HEK293T (cell line): ENCODE results near the gene TTLL11.
A peak's percentile ranks its signal among the peaks of the same experiment; 100 is the strongest.

ENCODE experiments used
- CTCF ChIA-PET: fragments of 350-600 bp; formaldehyde crosslinking; extraction: SDS; loops from one replicate; lab custom pipeline; 2021; ENCODE audit warnings: antibody characterized with exemption, inconsistent platforms; lab: Yijun Ruan, JAX
- POLR2A ChIA-PET: fragments of 350-600 bp; formaldehyde crosslinking; extraction: SDS; loops from one replicate; lab custom pipeline; 2020; ENCODE audit warnings: antibody characterized with exemption, inconsistent platforms; lab: Yijun Ruan, JAX
- DNase-seq: peaks from one replicate; pipeline ENCODE4 v3.0.0; 2012; ENCODE audit warnings: mixed read lengths; ENCODE audit errors: extremely low spot score
- ARNT ChIP-seq: fragments of 450-650 bp; IDR thresholded peaks from 2 replicates; pipeline ENCODE4 v1.6.1; 2017; ENCODE audit warnings: mild to moderate bottlenecking
- BHLHE40 ChIP-seq: fragments of 450-650 bp; IDR thresholded peaks from 2 replicates; pipeline ENCODE4 v1.6.1; 2016; ENCODE audit warnings: mild to moderate bottlenecking, moderate library complexity, borderline replicate concordance
- CTBP1 ChIP-seq: fragments of 450-650 bp; IDR thresholded peaks from 2 replicates; pipeline ENCODE4 v1.6.1; 2016; ENCODE audit warnings: borderline replicate concordance
- ELF4 ChIP-seq: fragments of 450-650 bp; IDR thresholded peaks from 2 replicates; pipeline ENCODE4 v1.6.1; 2017; ENCODE audit warnings: antibody characterized with exemption
- FOXA1 ChIP-seq: fragments of 450-650 bp; IDR thresholded peaks from 2 replicates; pipeline ENCODE4 v1.6.1; 2016; ENCODE audit warnings: mild to moderate bottlenecking
- FOXK2 ChIP-seq: fragments of 450-650 bp; IDR thresholded peaks from 2 replicates; pipeline ENCODE4 v1.6.1; 2016; ENCODE audit warnings: mild to moderate bottlenecking
- FOXM1 ChIP-seq: fragments of 450-650 bp; IDR thresholded peaks from 2 replicates; pipeline ENCODE4 v1.6.1; 2017; ENCODE audit warnings: mild to moderate bottlenecking, borderline replicate concordance
- HDGF ChIP-seq: fragments of 450-650 bp; IDR thresholded peaks from 2 replicates; pipeline ENCODE4 v1.6.1; 2017; ENCODE audit warnings: antibody characterized with exemption, borderline replicate concordance
- L3MBTL2 ChIP-seq: fragments of 450-650 bp; conservative IDR thresholded peaks from 2 replicates; pipeline ENCODE4 v1.6.1; 2016; ENCODE audit warnings: mild to moderate bottlenecking
- LEF1 ChIP-seq: fragments of 450-650 bp; IDR thresholded peaks from 2 replicates; pipeline ENCODE4 v1.6.1; 2017; ENCODE audit warnings: mild to moderate bottlenecking, borderline replicate concordance
- NFRKB ChIP-seq: fragments of 450-650 bp; IDR thresholded peaks from 2 replicates; pipeline ENCODE4 v1.6.1; 2016; ENCODE audit warnings: mild to moderate bottlenecking, moderate library complexity
- SP1 ChIP-seq: fragments of 450-650 bp; IDR thresholded peaks from 2 replicates; pipeline ENCODE4 v1.6.1; 2017
- SUZ12 ChIP-seq: fragments of 450-650 bp; IDR thresholded peaks from 2 replicates; pipeline ENCODE4 v1.6.1; 2016; ENCODE audit warnings: mild to moderate bottlenecking
- TARDBP ChIP-seq: fragments of 450-650 bp; IDR thresholded peaks from 2 replicates; pipeline ENCODE4 v1.6.1; 2016
- ZNF384 ChIP-seq: fragments of 450-650 bp; IDR thresholded peaks from 2 replicates; pipeline ENCODE4 v1.6.1; 2016
- TF ChIP-seq, protein P1 (sequence below): fragments of 450-650 bp; IDR thresholded peaks from 2 replicates; pipeline ENCODE4 v1.6.1; 2016

The TTLL11 gene

GRCh38 chr9:122059955-122060324 is 33.2 kb downstream of the TTLL11 start:
- POLR2A ChIA-PET, result no interaction called here
- DNase-seq, result no peak
- CTCF ChIA-PET, result no interaction called here

GRCh38 chr9:122059214-122059954 is 33.7 kb downstream of the TTLL11 start:
- CTCF ChIA-PET, result no interaction called here
- TF ChIP-seq L3MBTL2, result no peak
- TF ChIP-seq BHLHE40, result no peak
- POLR2A ChIA-PET, result no interaction called here
- DNase-seq, result no peak

More at GRCh38 chr9:122059955-122060324, 33.2 kb downstream of the TTLL11 start:
- TF ChIP-seq ELF4, result no peak
- TF ChIP-seq L3MBTL2, result no peak
- TF ChIP-seq ZNF384, result no peak

DNA sequence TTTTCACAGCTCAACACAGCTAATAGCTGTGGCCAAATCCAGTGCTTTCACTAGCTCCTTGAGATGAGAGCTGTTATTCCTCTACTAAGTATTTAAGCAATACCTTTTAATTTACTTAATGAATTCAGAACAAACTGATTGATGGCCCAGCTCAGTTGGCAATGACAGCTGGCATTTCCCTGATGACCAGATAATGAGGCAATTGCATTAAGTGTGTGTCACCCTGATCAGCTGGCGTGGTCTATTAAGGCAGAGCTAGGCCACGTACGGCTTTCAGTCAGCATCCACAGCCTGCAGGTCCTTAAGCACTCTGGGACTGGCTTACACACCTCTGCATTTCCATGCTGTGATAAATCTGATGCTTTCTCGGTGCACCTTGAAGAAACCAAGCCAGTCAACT is 34.4 kb downstream of the TTLL11 start:
- ChIA-PET CTCF (no interaction called here), POLR2A (no interaction called here)
- no peak for DNase-seq
- TF ChIP-seq L3MBTL2 (no peak), SP1 (no peak), NFRKB (no peak), ELF4 (no peak), LEF1 (no peak), FOXK2 (no peak), ZNF384 (no peak), FOXA1 (no peak), SUZ12 (no peak), HDGF (no peak), FOXM1 (no peak), BHLHE40 (no peak)
- TF ChIP-seq, protein P1, sequence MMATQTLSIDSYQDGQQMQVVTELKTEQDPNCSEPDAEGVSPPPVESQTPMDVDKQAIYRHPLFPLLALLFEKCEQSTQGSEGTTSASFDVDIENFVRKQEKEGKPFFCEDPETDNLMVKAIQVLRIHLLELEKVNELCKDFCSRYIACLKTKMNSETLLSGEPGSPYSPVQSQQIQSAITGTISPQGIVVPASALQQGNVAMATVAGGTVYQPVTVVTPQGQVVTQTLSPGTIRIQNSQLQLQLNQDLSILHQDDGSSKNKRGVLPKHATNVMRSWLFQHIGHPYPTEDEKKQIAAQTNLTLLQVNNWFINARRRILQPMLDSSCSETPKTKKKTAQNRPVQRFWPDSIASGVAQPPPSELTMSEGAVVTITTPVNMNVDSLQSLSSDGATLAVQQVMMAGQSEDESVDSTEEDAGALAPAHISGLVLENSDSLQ, result no peak

GRCh38 chr9:122058051-122058450 is 35.1 kb downstream of the TTLL11 start:
- TF ChIP-seq, protein P1, result no peak
- TF ChIP-seq FOXK2, result no peak
- TF ChIP-seq LEF1, result no peak
- TF ChIP-seq ELF4, result no peak
- TF ChIP-seq SUZ12, result no peak
- no peak for TF ChIP-seq TARDBP
- TF ChIP-seq NFRKB, result no peak
- no peak for TF ChIP-seq FOXM1
- ChIA-PET CTCF (no interaction called here), POLR2A (no interaction called here)
- no peak for DNase-seq

- CTCF ChIA-PET, result interaction anchor here (0.6 kb wide), 1 partner anchor 89 kb away, joined by 5 read pairs; no protein-coding TSS in a partner anchor
These were observed 35.9 kb downstream of the TTLL11 start for GRCh38 chr9:122057211-122057610.

DNA sequence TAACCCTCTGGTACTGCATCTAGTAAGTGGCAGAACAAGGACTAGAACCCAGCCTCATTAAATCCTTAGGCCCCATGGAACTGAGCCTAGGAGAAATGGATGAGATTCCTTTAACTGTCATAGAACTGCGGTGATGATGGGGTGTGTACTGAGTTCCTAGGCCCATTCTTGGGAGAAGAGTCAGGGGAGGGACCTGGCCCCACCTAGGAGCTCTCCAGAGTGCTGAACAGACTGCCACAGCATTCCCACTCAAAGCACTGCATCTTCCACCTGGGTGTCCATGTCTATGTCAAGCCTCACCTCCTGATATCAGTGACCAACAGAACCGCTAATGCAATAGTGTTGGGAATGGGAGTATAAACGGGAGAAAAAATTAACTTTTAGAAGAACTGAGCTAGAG is 36.6 kb downstream of the TTLL11 start:
- DNase-seq, result peak; percentile 37
- ChIA-PET POLR2A (no interaction called here), CTCF (interaction anchor here (0.6 kb wide), 1 partner anchor 90 kb away, joined by 5 read pairs; no protein-coding TSS in a partner anchor)
- TF ChIP-seq FOXA1 (no peak), ZNF384 (no peak), ELF4 (no peak), SUZ12 (no peak), LEF1 (no peak), NFRKB (no peak), FOXM1 (no peak)

More at GRCh38 chr9:122057211-122057610, 35.9 kb downstream of the TTLL11 start:
- no peak for TF ChIP-seq ARNT
- TF ChIP-seq HDGF, result no peak
- TF ChIP-seq ELF4, result no peak
- no peak for TF ChIP-seq SUZ12
- TF ChIP-seq FOXK2, result no peak
- no peak for TF ChIP-seq BHLHE40
- TF ChIP-seq ZNF384, result no peak
- no peak for TF ChIP-seq TARDBP
- no peak for TF ChIP-seq L3MBTL2
- no peak for TF ChIP-seq CTBP1
- POLR2A ChIA-PET, result no interaction called here
- DNase-seq, result no peak

GRCh38 chr9:122055701-122056100 is 37.4 kb downstream of the TTLL11 start:
- TF ChIP-seq HDGF, result no peak
- no peak for TF ChIP-seq LEF1
- no peak for TF ChIP-seq FOXK2
- no peak for TF ChIP-seq FOXA1
- TF ChIP-seq L3MBTL2, result no peak
- TF ChIP-seq SP1, result no peak
- TF ChIP-seq, protein P1, result no peak
- no peak for TF ChIP-seq ZNF384
- no peak for TF ChIP-seq ELF4
- no peak for TF ChIP-seq ARNT
- TF ChIP-seq BHLHE40, result no peak
- TF ChIP-seq CTBP1, result no peak
- ChIA-PET CTCF (no interaction called here), POLR2A (no interaction called here)
- DNase-seq, result no peak
